Mesothelial cell of epicardium (in vitro differentiated cells): ENCODE results near the gene ZNF786. TPM values are rescaled to one million over a fixed set of nuclear protein-coding genes. Genes with fewer than 3 reads are reported as not detected.
"Not testable (repeated sequence)": the region's sequence is repeated elsewhere in the genome, so short reads cannot be mapped to it uniquely, and the experiment has no call there.

Experiments
- DNase-seq, 2 experiments: peaks; one replicate each; pipeline ENCODE4 v3.0.0; 2021; ENCODE audit warnings: low spot score in 2 of 2; ENCODE audit not compliant: unreplicated experiment in 2 of 2
- H3K27ac Mint-ChIP-seq: 2 replicates; pipeline ENCODE4 v1.8.0; 2021; ENCODE audit warnings: mixed read lengths
- H3K27me3 Mint-ChIP-seq: 2 replicates; pipeline ENCODE4 v1.8.0; 2021; ENCODE audit warnings: low read depth, mixed read lengths
- H3K36me3 Mint-ChIP-seq: 2 replicates; pipeline ENCODE4 v1.8.0; 2021; ENCODE audit warnings: mixed read lengths
- H3K4me1 Mint-ChIP-seq: 2 replicates; pipeline ENCODE4 v1.8.0; 2021; ENCODE audit warnings: mixed read lengths
- H3K4me3 Mint-ChIP-seq: 2 replicates; pipeline ENCODE4 v1.8.0; 2021; ENCODE audit warnings: mild to moderate bottlenecking, moderate library complexity, mixed read lengths
- H3K9me3 Mint-ChIP-seq: 2 replicates; pipeline ENCODE4 v1.8.0; 2021; ENCODE audit warnings: mixed read lengths
- total RNA-seq: library from RNA; stranded (reverse); gene quantifications from 3 replicates; pipeline ENCODE4 v1.2.1, GENCODE V29; 2021
- TF ChIP-seq, protein P1 (sequence below): fragments of 200-600 bp; sonication (generic); IDR thresholded peaks from one replicate; pipeline ENCODE4 v1.5.0; 2021; ENCODE audit warnings: antibody characterized with exemption; ENCODE audit not compliant: unreplicated experiment

ZNF786 gene
- total RNA-seq, 1 donor from 2014 or later = 12.1 TPM

GRCh38 chr7:149103424-149103823, 12.9 kb upstream of the ZNF786 start:
- TF ChIP-seq, protein P1, sequence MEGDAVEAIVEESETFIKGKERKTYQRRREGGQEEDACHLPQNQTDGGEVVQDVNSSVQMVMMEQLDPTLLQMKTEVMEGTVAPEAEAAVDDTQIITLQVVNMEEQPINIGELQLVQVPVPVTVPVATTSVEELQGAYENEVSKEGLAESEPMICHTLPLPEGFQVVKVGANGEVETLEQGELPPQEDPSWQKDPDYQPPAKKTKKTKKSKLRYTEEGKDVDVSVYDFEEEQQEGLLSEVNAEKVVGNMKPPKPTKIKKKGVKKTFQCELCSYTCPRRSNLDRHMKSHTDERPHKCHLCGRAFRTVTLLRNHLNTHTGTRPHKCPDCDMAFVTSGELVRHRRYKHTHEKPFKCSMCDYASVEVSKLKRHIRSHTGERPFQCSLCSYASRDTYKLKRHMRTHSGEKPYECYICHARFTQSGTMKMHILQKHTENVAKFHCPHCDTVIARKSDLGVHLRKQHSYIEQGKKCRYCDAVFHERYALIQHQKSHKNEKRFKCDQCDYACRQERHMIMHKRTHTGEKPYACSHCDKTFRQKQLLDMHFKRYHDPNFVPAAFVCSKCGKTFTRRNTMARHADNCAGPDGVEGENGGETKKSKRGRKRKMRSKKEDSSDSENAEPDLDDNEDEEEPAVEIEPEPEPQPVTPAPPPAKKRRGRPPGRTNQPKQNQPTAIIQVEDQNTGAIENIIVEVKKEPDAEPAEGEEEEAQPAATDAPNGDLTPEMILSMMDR = no peak
- Mint-ChIP-seq H3K4me1 (peaks cover 2% of the 10 kb centered on the region), H3K9me3 (no peaks in the 10 kb centered on the region), H3K27ac (no peak overlapping the region), H3K4me3 (no peak overlapping the region), H3K27me3 (no peaks in the 10 kb centered on the region), H3K36me3 (peaks cover 19% of the 10 kb centered on the region)
- DNase-seq = no peak

- H3K27me3 Mint-ChIP-seq = no peaks in the 10 kb centered on the region
- no peak overlapping the region for H3K4me3 Mint-ChIP-seq
- H3K4me1 Mint-ChIP-seq = peaks cover 2% of the 10 kb centered on the region
- H3K27ac Mint-ChIP-seq = peak overlapping the region; percentile 3
- no peak for DNase-seq
- H3K9me3 Mint-ChIP-seq = no peaks in the 10 kb centered on the region
- TF ChIP-seq, protein P1 = no peak
- H3K36me3 Mint-ChIP-seq = peaks cover 19% of the 10 kb centered on the region
Observed at GRCh38 chr7:149102666-149103065, 12.1 kb upstream of the ZNF786 start.

GRCh38 chr7:149100821-149101220, 10.3 kb upstream of the ZNF786 start:
- peak overlapping the region; percentile 12 for H3K27ac Mint-ChIP-seq
- H3K27me3 Mint-ChIP-seq = no peaks in the 10 kb centered on the region
- H3K9me3 Mint-ChIP-seq = no peaks in the 10 kb centered on the region
- H3K4me1 Mint-ChIP-seq = peaks cover 8% of the 10 kb centered on the region
- no peak for DNase-seq
- TF ChIP-seq, protein P1 = no peak
- no peak overlapping the region for H3K4me3 Mint-ChIP-seq
- H3K36me3 Mint-ChIP-seq = peaks cover 17% of the 10 kb centered on the region

GRCh38 chr7:149099058-149099457, 8.5 kb upstream of the ZNF786 start:
- Mint-ChIP-seq H3K36me3 (peaks cover 11% of the 10 kb centered on the region), H3K4me3 (no peak overlapping the region), H3K9me3 (no peaks in the 10 kb centered on the region), H3K27ac (no peak overlapping the region), H3K27me3 (no peaks in the 10 kb centered on the region), H3K4me1 (peaks cover 8% of the 10 kb centered on the region)
- no peak for DNase-seq
- TF ChIP-seq, protein P1 = no peak

- Mint-ChIP-seq H3K36me3 (no peaks in the 10 kb centered on the region), H3K4me3 (no peak overlapping the region), H3K27me3 (no peaks in the 10 kb centered on the region), H3K4me1 (peaks cover 15% of the 10 kb centered on the region), H3K9me3 (no peaks in the 10 kb centered on the region), H3K27ac (peak overlapping the region; percentile 88)
- TF ChIP-seq, protein P1 = no peak
- DNase-seq = no peak
Observed at GRCh38 chr7:149097088-149097487, 6.6 kb upstream of the ZNF786 start.

DNA sequence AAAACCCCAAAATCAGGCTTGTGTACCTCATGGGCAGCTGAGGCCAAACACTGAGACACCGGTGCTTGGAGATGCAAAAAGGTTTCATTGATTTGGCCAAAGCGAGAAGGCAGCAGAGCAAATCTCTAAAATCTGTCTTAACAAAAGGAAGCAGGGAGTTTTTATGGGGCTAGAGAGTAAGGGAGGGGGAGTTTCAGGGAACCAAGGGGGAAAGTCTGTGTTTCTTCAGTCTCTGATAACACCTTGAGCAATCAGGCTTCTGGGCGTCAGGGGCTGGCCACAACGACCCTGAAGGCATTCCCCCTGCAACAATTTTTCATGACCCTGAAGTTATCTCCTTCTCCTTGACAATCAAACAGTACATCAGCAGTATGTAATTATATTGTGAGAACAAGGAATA, 2.7 kb upstream of the ZNF786 start:
- Mint-ChIP-seq H3K27ac (peak overlapping the region; percentile 90), H3K4me1 (peaks cover 24% of the 10 kb centered on the region), H3K4me3 (no peak overlapping the region), H3K27me3 (no peaks in the 10 kb centered on the region), H3K36me3 (peaks cover 3% of the 10 kb centered on the region), H3K9me3 (no peaks in the 10 kb centered on the region)
- TF ChIP-seq, protein P1 = no peak
- no peak for DNase-seq

DNA sequence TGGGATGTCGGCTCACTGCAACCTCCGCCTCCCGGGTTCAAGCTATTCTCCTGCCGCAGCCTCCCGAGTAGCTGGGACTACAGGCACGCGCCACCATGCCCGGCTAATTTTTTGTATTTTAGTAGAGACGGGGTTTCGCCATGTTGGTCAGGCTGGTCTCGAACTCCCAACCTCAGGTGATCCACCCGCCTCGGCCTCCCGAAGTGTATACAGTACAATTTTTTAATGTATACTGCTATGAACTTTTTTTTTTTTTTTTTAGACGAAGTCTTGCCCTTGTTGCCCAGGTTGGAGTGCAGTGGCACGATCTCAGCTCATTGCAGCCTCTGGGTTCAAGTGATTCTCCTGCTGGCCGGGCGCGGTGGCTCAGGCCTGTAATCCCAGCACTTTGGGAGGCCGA, 1.7 kb upstream of the ZNF786 start:
- peak overlapping the region; percentile 26 for H3K4me3 Mint-ChIP-seq
- H3K36me3 Mint-ChIP-seq = not testable (repeated sequence)

More for the DNA sequence above, 1.7 kb upstream of the ZNF786 start:
- H3K4me1 Mint-ChIP-seq = peaks cover 23% of the 10 kb centered on the region
- H3K27ac Mint-ChIP-seq, H3K9me3 Mint-ChIP-seq, DNase-seq, H3K27me3 Mint-ChIP-seq: not testable (repeated sequence)
